GM12892 (cell line): ENCODE data around the gene PLRG1.

Experiments used
- POLR2AphosphoS5 ChIP-seq: IDR thresholded peaks from 2 replicates; pipeline ENCODE4 v1.6.1; 2011; ENCODE audit warnings: low read depth, low read length, control low read depth
- TAF1 ChIP-seq: IDR thresholded peaks from 2 replicates; pipeline ENCODE4 v1.6.1; 2011; ENCODE audit warnings: low read depth, mild to moderate bottlenecking, control low read depth, low read length, borderline replicate concordance

DNA sequence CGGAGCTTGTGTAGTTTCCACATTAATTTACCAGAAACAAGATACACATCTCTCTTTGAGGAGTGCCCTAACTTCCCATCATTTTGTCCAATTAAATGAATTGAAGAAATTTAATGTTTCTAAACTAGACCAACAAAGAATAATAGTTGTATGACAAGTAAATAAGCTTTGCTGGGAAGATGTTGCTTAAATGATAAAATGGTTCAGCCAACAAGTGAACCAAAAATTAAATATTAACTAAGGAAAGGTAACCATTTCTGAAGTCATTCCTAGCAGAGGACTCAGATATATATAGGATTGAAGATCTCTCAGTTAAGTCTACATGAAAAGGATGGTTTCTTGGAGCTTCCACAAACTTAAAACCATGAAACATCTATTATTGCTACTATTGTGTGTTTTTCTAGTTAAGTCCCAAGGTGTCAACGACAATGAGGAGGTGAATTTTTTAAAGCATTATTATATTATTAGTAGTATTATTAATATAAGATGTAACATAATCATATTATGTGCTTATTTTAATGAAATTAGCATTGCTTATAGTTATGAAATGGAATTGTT, 12.6 kb upstream of the PLRG1 start, which contains the start of gene FGB:
- TF ChIP-seq POLR2AphosphoS5: no peak
- TF ChIP-seq TAF1: no peak
